IPS DF 19.7 (cell line): ENCODE measurements around the gene ZSCAN10.
"Not testable (repeated sequence)": the region's sequence is repeated elsewhere in the genome, so short reads cannot be mapped to it uniquely, and the experiment has no call there.

Experiments
- DNase-seq: peaks from one replicate; pipeline ENCODE4 v3.0.0-alpha.2; 2013; ENCODE audit warnings: low read depth, low spot score

ZSCAN10 gene

GRCh38 chr16:3063625-3064386 is 35.3 kb downstream of the ZSCAN10 start:
- no peak for DNase-seq

GRCh38 chr16:3062553-3062952 is 36.5 kb downstream of the ZSCAN10 start:
- no peak for DNase-seq

DNA sequence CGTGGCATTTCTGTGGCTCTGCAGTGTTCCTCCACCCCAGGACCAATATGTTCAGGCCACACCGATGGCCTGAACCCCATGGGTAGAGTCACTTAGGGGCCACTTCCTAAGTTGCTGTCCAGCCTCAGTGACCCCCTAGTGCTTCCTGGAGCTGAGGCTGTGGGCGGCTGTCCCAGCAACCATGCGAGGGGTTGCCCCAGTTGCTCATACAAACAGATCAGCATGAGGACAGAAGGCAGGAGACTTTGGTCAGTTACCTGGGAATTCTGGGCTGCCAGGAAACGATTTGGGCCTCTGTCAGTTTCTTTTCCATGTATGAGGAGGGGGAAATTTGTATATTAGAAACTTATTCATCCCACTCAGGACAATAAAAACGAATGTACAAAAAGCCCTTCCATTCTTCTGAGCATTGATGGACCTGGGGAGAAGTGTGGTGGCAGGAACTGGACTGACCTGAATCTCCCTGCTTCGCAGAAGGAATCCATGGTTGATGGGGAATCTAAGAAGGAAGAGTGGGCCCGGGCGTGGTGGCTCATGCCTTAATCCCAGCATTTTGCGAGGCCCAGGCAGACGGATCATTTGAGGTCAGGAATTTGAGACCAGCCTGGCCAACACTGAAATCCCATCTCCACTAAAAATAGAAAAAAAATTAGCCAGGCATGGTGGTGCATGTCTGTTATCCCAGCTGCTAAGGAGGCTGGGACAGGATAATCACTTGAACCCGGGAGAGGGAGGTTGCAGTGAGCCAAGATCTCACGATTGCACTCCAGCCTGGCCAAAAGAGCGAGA is 38.6 kb downstream of the ZSCAN10 start:
- no peak for DNase-seq

GRCh38 chr16:3059723-3060242 is 39.3 kb downstream of the ZSCAN10 start:
- DNase-seq: no peak

DNA sequence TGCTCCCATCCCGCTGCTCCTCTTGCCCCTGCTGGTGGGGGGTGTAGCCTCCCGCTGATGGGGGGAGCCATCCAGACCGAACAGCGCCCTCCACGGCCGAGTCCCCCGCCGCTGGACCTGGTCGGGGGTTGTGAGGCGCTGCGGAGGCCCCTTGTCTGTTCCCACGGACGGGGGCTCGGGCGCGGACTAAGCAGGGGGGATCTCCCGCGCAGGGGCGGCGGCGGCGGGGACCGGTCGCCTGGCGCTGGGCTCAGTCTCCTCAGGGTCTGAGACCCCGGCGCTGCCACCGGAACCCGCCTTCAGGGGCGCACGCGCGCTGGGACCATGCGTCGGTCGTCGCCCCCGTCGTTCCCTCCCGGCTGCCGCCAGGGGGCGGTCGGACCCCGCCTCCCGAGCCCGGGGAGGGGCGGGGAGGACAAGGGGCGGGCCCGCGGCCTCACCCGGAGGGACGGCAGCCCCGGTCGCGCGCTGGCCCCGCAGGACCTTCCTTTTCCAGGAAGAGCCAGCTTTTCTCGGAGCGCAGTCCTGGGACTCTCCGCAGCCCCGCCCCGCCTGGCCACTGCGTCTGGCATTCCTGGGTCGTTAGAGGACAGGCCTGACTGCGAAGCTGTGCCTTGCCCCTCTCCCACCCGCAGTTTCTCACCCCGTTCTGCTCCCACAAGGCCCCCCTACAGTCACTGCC is 39.9 kb downstream of the ZSCAN10 start:
- no peak for DNase-seq

DNA sequence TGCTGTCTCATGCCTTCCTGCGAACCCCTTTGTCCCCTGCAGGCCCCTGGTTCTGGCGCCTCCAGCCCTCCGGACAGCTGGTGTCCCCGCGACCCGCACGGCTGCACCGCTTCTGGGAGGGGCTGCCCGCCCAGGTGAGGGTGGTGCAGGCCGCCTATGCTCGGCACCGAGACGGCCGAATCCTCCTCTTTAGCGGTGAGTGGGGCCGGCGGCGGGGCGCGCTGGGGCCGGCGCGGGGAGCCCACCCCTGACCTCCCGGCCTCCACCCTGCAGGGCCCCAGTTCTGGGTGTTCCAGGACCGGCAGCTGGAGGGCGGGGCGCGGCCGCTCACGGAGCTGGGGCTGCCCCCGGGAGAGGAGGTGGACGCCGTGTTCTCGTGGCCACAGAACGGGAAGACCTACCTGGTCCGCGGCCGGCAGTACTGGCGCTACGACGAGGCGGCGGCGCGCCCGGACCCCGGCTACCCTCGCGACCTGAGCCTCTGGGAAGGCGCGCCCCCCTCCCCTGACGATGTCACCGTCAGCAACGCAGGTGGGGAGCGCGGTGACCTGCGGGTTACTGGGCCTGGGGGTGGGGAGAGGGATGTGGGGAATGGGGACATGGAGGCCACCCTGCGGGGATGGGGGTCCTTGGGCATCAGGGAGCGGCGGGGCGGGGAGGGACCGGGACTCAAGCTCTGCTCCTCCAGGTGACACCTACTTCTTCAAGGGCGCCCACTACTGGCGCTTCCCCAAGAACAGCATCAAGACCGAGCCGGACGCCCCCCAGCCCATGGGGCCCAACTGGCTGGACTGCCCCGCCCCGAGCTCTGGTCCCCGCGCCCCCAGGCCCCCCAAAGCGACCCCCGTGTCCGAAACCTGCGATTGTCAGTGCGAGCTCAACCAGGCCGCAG is 40.7 kb downstream of the ZSCAN10 start:
- no peak for DNase-seq

DNA sequence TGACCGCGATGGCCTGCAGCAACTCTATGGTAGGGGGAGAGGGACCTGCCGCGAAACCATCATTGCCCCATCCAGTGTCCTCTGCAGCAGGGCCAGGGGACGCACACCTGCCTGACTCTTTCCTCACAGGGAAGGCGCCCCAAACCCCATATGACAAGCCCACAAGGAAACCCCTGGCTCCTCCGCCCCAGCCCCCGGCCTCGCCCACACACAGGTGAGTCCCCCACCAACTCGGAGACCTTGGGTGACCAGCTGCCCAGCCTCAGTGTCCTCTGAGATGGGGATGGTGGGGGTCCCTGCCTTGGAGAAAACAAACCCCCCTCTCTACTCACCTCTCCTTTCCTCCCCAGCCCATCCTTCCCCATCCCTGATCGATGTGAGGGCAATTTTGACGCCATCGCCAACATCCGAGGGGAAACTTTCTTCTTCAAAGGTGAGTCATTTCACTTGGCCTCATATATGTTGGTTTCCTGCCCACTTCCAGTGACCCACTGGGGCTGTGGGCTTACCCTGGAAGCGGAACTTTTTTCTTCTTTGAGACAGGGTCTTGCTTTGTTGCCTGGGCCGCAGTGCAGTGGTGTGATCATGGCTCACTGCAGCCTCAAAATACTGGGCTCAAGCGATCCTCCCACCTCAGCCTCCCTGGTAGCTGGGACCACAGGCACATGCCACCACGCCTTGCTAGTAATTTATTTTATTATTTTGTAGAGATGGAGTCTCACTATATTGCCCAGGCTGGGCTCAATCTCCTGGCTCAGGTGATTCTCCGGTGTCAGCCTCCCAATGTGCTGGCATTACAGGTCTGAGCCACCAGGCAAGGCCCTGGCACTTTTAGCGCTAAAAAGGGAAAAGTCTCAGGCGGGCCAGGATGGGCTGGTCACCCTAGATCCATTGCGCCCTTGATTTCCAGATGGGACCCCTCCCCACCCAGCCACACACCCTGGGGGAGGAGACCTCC is 41.6 kb downstream of the ZSCAN10 start:
- DNase-seq: no peak

- DNase-seq: no peak
These were observed 42.5 kb downstream of the ZSCAN10 start for GRCh38 chr16:3056336-3057180.

DNA sequence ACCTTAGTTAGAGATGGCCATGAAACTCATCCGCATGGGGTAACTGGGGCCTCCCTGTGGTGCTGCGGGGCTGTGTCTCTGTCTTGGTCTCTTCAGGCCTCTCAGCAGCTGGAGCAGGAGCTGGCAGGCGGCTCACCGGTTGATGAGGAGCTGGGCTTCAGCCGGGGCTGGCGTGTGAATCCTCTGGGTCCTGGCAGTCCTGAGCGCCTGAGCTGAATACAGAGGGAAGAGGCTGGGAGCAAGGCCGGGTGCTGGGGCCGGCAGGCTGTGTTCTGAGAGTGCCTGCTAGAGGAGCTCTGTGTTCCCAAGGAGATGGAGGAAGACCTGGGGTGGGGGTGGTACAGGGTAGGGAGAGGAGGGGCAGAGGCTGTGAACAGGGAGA is 43.4 kb downstream of the ZSCAN10 start:
- not testable (repeated sequence) for DNase-seq

DNA sequence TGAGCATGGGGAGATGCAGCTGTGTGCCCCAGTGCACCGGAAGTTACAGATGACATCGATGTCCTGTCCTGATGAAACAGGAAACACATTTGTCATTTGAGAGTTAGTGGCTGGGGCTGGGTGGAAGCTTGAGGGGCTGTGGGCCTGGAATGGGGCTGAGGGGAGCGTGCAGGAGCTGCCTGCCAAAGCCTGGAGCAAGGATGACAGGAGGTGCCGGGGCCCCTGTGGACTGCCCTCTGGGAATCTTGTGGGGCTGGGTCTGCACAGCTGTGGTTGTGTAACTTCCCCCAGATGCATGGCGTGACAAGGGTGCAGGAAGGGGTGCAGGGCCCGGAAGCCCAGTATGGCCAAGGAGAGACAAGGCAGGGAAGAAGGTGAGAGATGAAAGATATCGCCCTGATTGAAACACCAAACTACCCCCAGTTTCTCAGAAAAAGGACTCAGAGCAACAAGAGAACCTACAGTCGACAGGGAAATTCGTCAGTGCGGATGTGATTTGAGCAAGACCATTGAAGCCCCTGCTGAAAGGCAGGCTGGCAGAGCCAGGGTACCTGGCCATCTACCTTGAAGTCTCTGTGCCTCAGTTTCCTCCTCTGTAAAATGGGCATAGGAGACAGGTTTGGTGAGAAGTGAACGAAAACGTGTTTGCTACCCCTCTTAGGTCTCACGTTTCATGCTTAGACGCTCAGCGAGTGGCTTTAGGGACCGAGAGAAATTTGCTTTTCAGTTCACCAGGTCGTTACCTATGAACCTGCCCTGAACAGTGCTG is 43.9 kb downstream of the ZSCAN10 start:
- DNase-seq: no peak

DNA sequence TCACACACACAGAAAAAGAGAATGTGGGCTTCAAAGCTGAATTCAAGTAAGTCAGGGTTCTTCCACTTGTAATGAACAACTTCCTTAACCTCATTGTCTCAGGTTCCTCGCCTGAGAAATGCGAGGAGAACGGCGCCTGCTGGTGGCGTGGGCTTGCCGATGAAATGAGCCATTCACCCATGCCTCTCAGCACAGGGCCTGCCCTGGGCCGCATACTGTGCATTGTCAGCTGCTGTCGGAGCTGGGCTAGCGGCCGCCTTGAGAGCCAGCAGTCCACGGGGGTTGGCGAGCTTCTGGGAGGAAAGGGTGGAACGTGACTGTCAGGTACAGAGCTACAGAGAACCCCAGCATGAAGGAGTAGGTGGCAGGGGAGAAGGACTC is 45.8 kb downstream of the ZSCAN10 start:
- DNase-seq: not testable (repeated sequence)

- DNase-seq: not testable (repeated sequence)
These were observed 46.3 kb downstream of the ZSCAN10 start for GRCh38 chr16:3052571-3053329.

DNA sequence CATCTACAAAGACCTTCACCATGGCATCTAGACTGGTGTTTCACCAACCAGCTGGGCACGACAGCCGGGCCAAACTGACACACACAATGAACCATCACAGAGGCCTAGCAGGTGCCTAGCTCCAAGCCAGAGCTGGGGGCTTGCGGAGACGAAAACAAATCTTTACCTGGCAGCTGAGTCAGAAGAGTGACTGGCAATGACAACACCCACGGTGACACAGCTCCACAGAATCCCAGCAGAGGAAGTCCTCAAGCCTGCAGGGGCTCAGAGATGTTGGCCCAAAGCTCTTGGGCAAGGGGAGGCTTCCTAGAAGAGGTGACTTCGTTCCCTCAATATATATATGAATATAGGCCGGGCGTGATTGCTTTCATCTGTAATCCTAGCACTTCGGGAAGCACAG is 47.6 kb downstream of the ZSCAN10 start:
- DNase-seq: no peak

- DNase-seq: no peak
These were observed 48.1 kb downstream of the ZSCAN10 start for GRCh38 chr16:3051009-3051408.

DNA sequence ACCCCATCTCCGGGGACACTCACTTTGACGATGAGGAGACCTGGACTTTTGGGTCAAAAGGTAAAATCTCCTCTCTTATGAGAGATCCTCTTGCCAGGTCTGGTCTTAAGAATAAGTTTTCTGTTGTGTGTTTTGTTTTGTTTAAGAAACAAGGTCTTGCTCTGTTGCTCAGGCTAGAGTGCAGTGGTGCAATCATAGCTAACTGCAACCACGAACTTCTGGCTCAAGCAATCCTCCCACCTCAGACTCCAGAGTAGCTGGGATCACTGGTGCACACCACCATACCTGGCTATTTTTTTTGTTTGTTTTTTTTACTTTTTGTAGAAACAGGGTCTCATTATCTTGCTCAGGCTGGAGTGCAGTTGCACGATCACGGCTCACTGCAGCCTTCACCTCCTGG is 48.6 kb downstream of the ZSCAN10 start:
- DNase-seq: no peak

DNA sequence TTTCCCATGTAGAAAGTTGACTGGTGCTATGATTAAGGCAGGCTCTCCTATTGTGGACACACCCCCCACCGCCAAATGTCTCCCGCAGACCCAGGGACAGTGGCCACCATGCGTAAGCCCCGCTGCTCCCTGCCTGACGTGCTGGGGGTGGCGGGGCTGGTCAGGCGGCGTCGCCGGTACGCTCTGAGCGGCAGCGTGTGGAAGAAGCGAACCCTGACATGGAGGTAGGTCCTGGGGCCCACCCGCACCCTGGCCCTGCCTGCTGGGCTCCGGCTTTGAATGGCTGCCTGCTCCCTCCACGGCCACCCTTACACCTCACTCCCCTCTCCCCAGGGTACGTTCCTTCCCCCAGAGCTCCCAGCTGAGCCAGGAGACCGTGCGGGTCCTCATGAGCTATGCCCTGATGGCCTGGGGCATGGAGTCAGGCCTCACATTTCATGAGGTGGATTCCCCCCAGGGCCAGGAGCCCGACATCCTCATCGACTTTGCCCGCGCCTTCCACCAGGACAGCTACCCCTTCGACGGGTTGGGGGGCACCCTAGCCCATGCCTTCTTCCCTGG is 49.1 kb downstream of the ZSCAN10 start:
- no peak for DNase-seq

GRCh38 chr16:3047387-3047720 is 51.7 kb downstream of the ZSCAN10 start:
- no peak for DNase-seq
